ENCODE measurements around the gene APOBEC3B. TPM values are rescaled to one million over a fixed set of nuclear protein-coding genes. Genes with fewer than 3 reads are reported as not detected.

Gene APOBEC3B
- total and polyA plus RNA-seq, 2 donors (not counting 3 experiments of a cell fraction or from before 2014, with no cell fraction given): 10.3 to 19.9 TPM

- Histone ChIP-seq H3K36me3 (ENCODE audit: control insufficient read depth in 2 of 2, extremely low read depth in 1 of 2, insufficient read depth in 2 of 2, low read length in 2 of 2) (no peaks in the 10 kb centered on the region), H4K20me1 (replicated peaks; ENCODE audit: control insufficient read depth, extremely low read depth, insufficient read depth, low read length) (no peaks in the 10 kb centered on the region), H3K9me3 (replicated peaks; ENCODE audit: control insufficient read depth, insufficient read depth, low read length) (no peaks in the 10 kb centered on the region), H3K4me3 (replicated peaks in 1 of 3; ENCODE audit: insufficient read depth in 1 of 3, low read depth in 1 of 3, low read length in 3 of 3) (no peak overlapping the region), H3K9ac (replicated peaks; ENCODE audit: extremely low read depth, insufficient read depth, low read length) (no peak overlapping the region), H3K79me2 (ENCODE audit: control insufficient read depth, insufficient read depth, low read length) (no peaks in the 10 kb centered on the region), H3K4me2 (ENCODE audit: insufficient read depth, low read length) (no peak overlapping the region), H3K9me1 (replicated peaks; ENCODE audit: control insufficient read depth, extremely low read depth, insufficient read depth, low read length) (no peaks in the 10 kb centered on the region), H2AFZ (ENCODE audit: low read depth, low read length) (no peak overlapping the region), H3K27ac (ENCODE audit: insufficient read depth, low read depth, low read length) (no peak overlapping the region), H3K27me3 (ENCODE audit: control insufficient read depth in 2 of 2, insufficient read depth in 2 of 2, low read length in 2 of 2) (peaks cover 2 to 6% of the 10 kb centered on the region in 2 experiments), H3K4me1 (ENCODE audit: control insufficient read depth, extremely low read depth, insufficient read depth, low read length) (no peaks in the 10 kb centered on the region)
- FAIRE-seq (no peak), DNase-seq (ENCODE audit: low read depth, low spot score) (no peak)
- intact Hi-C loops (cut with micrococcal nuclease): no loop called here
- dilution Hi-C loops (cut with MboI; ENCODE audit: extremely low pct_ligation_motif_present, low sequenced_read_pairs): no loop called here
- ChIA-PET CTCF (interaction anchor here (1.0 to 2.9 kb wide), 3 partner anchors 14 to 172 kb away, joined by 3 to 15 read pairs (median 5); no protein-coding TSS in a partner anchor), POLR2A (no interaction called here)
- no peak for TF ChIP-seq EZH2 (IDR thresholded peaks at IDR 0.05; ENCODE audit: borderline replicate concordance, low read depth, low read length, severe bottlenecking)
- no peak for TF ChIP-seq MYC (IDR thresholded peaks at IDR 0.05; ENCODE audit: low read depth, low read length)
- TF ChIP-seq CTCF (IDR thresholded peaks at IDR 0.05; ENCODE audit: extremely low read depth in 1 of 2, insufficient read depth in 1 of 2, low read depth in 1 of 2, low read length in 2 of 2): no peak
- TF ChIP-seq GATA2 (IDR thresholded peaks at IDR 0.05; ENCODE audit: insufficient read depth, insufficient read length, low read depth, low read length): no peak
- no peak for TF ChIP-seq FOS (IDR thresholded peaks at IDR 0.05; ENCODE audit: borderline replicate concordance, insufficient read depth, low read length)
- TF ChIP-seq POLR2A (IDR thresholded peaks at IDR 0.05; ENCODE audit: low read depth, low read length): no peak
- TF ChIP-seq MAX (IDR thresholded peaks at IDR 0.05; ENCODE audit: insufficient read depth, insufficient read length): no peak
- TF ChIP-seq POLR2AphosphoS5 (IDR thresholded peaks at IDR 0.05; ENCODE audit: insufficient read depth, low read depth, low read length): no peak
- no TSS peak for BruUV-seq (replicated peaks)
These were observed 41.2 kb upstream of the APOBEC3B start for GRCh38 chr22:38940811-38941384.
